NCI-H1105 treated with DMSO at 0.1 percent for 48 hours (cell line): ENCODE data around the gene DFFA.
"Not testable (repeated sequence)": the region's sequence is repeated elsewhere in the genome, so short reads cannot be mapped to it uniquely, and the experiment has no call there.

Experiments used
- DNase-seq: peaks from one replicate; lab custom pipeline; 2025; lab: John Stamatoyannopoulos, UW

DFFA gene

DNA sequence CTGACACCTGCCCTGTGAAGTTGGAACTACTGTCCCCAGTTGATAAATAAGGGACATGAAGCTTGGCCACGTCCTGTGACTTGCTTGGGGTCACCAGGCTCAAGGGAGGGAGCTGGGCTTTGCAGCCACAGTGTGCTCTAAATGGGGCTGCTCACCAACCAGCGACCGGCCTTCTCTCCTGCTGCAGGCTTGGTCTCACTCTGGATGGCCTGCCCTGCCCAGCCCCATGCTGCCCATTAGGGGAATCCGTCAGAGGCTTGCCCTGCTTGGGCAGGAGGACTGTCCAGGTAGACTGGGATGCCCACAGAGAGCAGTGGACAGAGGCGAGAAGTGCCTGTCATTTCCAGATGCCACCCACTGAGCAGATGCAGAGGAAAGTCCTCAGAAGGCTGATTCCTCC is 43.3 kb downstream of the DFFA start:
- no peak for DNase-seq

DNA sequence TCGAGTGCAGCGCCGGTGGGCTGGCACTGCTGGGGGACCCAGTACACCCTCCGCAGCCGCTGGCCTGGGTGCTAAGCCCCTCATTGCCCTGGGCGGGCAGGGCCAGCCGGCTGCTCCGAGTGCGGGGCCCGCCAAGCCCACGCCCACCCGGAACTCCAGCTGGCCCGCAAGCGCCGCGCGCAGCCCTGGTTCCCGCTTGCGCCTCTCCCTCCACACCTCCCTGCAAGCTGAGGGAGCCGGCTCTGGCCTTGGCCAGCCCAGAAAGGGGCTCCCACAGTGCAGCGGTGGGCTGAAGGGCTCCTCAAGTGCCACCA is 45.8 kb downstream of the DFFA start:
- DNase-seq: not testable (repeated sequence)

DNA sequence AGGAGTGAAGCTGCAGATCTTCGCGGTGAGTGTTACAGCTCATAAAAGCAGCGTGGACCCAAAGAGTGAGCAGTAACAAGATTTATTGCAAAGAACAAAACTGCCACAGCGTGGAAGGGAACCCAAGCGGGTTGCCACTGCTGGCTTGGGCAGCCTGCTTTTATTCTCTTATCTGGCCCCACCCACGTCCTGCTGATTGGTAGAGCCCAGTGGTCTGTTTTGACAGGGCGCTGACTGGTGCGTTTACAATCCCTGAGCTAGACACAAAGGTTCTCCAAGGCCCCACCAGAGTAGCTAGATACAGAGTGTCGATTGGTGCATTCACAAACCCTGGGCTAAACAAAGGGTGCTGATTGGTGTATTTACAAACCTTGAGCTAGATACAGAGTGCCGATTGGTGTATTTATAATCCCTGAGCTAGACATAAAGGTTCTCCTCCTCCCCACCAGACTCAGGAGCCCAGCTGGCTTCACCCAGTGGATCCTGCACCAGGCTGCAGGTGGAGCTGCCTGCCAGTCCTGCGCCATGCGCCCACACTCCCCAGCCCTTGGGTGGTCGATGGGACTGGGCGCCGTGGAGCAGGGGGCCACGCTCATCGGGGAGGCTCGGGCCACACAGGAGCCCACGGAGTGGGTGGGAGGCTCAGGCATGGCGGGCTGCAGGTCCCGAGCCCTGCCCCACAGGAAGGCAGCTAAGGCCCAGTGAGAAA is 46.3 kb downstream of the DFFA start:
- not testable (repeated sequence) for DNase-seq

DNA sequence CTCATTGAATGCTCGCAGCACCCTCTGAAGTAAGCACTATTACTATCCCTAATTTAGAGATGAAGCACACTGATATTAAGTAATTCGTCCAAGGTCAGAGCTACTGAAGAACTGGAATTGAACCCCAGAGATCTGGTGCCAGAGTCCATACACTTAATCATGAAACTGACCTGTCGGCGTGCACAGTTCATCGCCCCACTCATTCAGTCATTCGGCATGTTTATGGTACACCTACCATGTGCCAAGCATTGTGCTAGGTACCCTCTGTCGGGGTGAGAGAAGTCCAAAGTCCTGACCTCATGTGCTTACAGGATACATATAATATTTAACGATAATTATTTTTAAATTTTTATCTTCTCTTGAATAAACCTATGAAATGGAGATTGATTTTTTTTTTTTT is 47.7 kb downstream of the DFFA start:
- DNase-seq: no peak

DNA sequence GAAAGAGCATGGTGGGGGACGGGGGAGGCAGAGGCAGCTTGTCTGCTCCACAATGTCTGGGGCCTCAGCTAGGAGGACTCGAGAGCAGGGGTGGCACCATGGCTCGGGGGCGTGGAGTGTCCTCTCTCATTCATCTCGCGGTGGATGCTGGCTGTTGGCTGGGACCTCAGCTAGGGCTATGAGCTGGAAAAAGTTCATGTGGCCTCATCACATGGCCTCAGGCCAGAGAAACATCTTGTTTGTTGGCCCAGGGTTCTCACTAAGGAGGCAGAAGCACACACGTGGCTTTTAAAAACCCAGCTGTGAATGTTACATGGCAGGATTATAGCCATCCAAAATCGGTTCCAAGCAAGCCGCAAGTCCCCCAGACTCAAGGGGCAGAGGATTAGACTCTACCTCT is 48.3 kb downstream of the DFFA start:
- no peak for DNase-seq

DNA sequence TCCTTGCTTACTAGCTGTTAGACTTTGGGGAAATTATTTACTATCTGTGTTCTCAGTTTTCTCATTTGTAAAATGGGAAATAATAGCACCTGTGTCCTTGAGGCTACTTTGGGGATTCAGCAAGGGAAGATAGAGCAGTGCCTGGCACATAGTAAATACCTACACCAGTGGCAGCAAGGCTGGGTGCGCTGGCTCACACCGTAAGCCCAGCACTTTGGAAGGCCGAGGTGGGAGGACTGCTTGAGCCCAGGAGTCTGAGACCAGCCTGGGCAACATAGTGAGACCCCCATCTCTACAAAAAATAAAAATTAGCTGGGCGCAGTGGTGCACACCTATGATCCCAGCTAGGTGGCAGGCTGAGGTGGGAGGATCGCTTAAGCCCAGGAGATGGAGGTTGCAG is 50.7 kb downstream of the DFFA start:
- no peak for DNase-seq

DNA sequence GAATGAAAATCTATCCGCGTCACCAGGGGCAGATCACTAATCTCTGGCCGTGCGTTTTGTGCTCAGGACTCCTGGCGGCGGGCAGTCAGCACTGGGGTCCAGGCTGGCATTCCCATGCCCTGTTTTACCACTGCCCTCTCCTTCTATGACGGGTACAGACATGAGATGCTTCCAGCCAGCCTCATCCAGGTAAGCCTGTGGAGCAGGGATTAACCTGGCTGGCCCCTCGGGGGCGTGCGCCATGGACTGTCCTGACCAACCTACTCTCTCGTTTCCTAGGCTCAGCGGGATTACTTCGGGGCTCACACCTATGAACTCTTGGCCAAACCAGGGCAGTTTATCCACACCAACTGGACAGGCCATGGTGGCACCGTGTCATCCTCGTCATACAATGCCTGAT is 53.0 kb downstream of the DFFA start:
- no peak for DNase-seq

DNA sequence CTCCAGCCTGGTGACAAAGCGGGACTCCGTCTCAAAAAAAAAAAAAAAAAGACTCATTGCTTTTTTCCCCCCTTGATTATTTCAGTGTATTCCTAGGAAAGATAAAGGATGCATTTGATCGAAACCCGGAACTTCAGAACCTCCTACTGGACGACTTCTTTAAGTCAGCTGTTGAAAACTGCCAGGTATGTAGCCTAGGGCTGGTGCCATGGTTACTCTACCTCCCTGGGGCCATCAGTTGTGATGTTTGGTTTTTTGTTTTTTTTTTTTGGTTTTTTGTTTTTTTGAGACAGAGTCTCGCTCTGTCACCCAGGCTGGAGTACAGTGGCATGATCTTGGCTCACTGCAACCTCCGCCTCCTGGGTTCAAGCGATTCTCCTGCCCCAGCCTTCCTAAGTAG is 53.6 kb downstream of the DFFA start:
- not testable (repeated sequence) for DNase-seq

DNA sequence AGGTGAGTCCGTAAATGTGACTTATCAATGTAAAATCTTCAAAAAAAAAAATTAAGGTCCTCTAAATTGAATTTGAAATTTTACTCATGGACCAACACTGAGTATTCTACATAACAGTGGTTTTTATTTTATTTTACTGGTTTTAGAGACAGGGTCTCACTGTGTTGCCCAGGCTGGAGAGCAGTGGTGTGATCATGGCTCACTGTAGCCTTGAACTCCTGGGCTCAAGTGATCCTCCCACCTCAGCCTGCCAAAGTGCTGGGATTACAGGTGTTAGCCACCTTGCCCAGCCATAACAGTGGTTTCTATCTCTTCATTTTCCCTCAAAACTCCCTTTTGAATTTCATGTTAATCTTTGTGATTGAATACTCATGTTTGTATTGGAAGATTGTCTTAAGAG is 56.4 kb downstream of the DFFA start:
- not testable (repeated sequence) for DNase-seq

DNA sequence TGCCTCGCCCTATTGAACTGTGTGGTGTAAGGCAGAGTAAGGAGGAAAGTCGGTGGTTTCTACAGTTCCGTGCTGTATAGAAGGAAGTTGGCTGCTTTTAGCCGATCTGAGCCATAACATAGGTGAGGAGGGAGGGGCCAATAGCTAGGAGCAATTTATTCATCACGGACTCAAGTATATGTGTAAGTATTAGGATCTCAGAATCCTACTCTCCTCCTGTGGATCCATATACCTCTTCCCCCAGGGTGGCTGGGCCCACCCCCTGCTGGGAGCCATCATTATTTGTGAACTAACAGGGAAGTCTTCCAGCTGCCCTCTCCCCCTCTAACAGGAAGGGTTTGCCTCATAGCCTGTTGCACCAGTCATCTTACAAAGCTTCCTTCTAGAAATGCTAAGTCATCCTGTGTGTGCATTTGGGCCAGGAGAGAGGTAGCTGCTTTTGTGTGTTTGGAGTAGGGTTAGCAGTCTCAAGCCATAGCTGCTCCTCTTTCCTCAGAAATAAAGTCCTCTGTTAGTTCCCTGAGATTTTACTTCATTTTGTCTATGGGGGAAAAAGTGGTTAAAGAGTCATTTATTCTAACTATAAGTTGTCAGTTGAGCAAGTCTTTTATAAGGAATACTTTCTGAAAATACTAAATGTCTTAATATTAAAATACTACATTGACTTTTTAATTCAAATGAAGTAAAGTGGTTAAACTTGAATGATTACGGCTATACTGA is 57.0 kb downstream of the DFFA start:
- DNase-seq: no peak

DNA sequence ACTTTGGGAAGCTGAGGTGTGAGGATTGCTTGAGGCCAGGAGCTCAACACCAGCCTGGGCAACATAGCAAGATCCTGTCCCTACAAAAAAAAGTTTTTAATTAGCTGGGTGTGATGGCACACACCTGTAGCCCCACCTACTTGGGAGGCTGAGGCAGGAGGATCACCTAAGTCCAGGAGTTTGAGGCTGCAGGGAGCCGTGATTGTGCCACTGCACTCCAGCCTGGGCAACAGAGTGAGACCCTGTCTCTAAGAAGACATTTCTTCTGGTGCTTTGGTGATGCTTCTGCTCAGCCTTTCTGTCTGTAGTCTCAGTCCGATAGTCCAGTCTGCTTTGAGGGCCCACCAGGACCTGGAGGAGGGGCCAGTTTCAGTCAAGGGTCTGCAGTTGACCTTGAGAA is 65.1 kb downstream of the DFFA start:
- no peak for DNase-seq
